ENCODE measurements around the gene EYS.

EYS gene

GRCh38 chr6:64723327-64724058, 983.5 kb downstream of the EYS start:
- DNase-seq (ENCODE audit: low read depth) = no peak
- no peak overlapping the region for H3K4me3 ChIP-seq (ENCODE audit: low read depth, low read length)
- no peak for TF ChIP-seq CTCF (IDR thresholded peaks at IDR 0.05; ENCODE audit: insufficient read depth, low read depth, low read length, missing control alignments)

DNA sequence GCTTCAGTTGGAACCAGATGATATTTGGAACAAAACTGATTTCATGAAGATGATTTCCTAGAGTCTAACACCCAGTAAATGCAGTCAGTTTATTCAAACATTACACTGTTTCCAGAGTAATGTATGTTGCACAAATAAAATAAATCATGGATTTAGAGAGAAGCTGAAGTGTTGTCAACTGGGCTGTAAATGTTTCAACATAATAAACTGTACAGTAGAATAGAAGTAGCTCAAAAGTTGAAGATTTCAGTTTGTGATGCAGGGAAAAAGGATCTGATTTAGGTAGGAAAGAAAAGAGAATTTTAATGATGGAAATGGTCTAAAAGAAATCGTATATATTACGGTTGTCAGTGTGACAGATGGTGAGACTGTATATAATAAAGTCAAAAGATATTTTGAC, 985.2 kb downstream of the EYS start:
- TF ChIP-seq CTCF (IDR thresholded peaks at IDR 0.05; ENCODE audit: insufficient read depth, low read depth, low read length, missing control alignments) = no peak
- H3K4me3 ChIP-seq (ENCODE audit: low read depth, low read length) = no peak overlapping the region
- no peak for DNase-seq (ENCODE audit: low read depth)

DNA sequence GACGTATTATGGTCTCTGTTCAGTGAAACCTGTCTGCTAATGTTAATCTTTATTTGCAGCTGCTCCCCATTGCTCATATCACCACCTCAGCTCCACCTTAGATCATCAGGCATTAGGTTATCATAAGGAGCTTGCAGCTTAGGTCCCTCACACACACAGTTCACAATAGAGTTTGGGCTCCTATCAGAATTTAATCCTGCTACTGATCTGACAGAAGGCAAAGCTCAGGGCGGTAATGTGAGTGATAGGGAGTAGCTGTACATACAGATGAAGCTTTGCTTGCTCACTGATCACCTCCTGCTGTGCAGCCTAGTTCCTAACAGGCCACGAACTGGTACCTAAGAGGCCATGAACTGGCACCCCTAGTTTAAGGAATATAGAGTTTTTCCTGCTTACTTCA, 989.7 kb downstream of the EYS start:
- no peak for DNase-seq (ENCODE audit: low read depth)
- TF ChIP-seq CTCF (IDR thresholded peaks at IDR 0.05; ENCODE audit: insufficient read depth, low read depth, low read length, missing control alignments) = no peak
- no peak overlapping the region for H3K4me3 ChIP-seq (ENCODE audit: low read depth, low read length)

- no peak for TF ChIP-seq CTCF (IDR thresholded peaks at IDR 0.05; ENCODE audit: insufficient read depth, low read depth, low read length, missing control alignments)
- DNase-seq (ENCODE audit: low read depth) = no peak
These were observed 991.4 kb downstream of the EYS start for GRCh38 chr6:64715624-64716023.

DNA sequence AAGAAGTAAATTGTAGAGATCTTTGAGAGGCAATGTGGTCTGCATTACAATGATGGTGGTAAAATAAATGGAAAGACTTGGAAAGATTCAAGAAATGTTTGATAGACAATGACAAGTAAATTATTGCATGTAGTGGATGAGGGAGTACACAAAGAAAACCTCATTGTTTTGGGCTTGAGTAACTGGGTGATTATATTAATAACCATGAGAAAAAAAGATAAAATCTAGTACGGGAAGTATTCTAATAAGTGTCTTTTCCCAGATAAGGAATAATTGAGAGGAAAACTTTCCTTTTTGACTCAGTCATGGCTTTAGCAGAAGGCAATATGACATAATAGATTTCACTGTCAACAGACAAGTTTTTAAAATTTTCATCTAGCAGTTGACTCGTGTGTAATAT, 993.0 kb downstream of the EYS start:
- no peak overlapping the region for H3K4me3 ChIP-seq (ENCODE audit: low read depth, low read length)
- no peak for TF ChIP-seq CTCF (IDR thresholded peaks at IDR 0.05; ENCODE audit: insufficient read depth, low read depth, low read length, missing control alignments)
- no peak for DNase-seq (ENCODE audit: low read depth)

More at GRCh38 chr6:64715624-64716023, 991.4 kb downstream of the EYS start:
- H3K4me3 ChIP-seq (ENCODE audit: low read depth, low read length) = no peak overlapping the region

DNA sequence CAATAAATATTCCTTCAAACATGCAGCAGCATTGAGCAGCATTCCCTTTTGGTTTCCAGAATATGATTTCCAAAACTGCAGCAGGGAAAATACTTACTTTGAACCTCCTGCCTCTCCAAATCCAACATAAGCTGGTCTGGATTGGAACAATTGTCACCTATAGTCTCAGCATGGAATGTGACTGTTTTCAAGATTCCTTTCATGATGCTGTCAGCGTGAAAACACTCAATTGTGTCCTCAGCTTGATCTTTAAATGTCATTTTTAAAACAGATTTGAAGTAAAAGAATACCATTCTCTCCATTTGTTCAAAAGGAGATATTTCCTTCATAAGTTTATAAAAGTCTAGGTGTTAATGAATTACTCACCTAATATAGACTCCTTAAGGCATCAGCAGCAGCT, 993.9 kb downstream of the EYS start:
- H3K4me3 ChIP-seq (ENCODE audit: low read depth, low read length) = no peak overlapping the region
- DNase-seq (ENCODE audit: low read depth) = no peak
- TF ChIP-seq CTCF (IDR thresholded peaks at IDR 0.05; ENCODE audit: insufficient read depth, low read depth, low read length, missing control alignments) = no peak

- H3K4me3 ChIP-seq (ENCODE audit: low read depth, low read length) = no peak overlapping the region
- no peak for TF ChIP-seq CTCF (IDR thresholded peaks at IDR 0.05; ENCODE audit: insufficient read depth, low read depth, low read length, missing control alignments)
- DNase-seq (ENCODE audit: low read depth) = no peak
These were observed 994.4 kb downstream of the EYS start for GRCh38 chr6:64712606-64713005.
